ENCODE measurements around the gene ATP13A3.
A peak's percentile ranks its signal among the peaks of the same experiment; 100 is the strongest.
"Not testable (repeated sequence)": the region's sequence is repeated elsewhere in the genome, so short reads cannot be mapped to it uniquely, and the experiment has no call there.

ATP13A3 gene

DNA sequence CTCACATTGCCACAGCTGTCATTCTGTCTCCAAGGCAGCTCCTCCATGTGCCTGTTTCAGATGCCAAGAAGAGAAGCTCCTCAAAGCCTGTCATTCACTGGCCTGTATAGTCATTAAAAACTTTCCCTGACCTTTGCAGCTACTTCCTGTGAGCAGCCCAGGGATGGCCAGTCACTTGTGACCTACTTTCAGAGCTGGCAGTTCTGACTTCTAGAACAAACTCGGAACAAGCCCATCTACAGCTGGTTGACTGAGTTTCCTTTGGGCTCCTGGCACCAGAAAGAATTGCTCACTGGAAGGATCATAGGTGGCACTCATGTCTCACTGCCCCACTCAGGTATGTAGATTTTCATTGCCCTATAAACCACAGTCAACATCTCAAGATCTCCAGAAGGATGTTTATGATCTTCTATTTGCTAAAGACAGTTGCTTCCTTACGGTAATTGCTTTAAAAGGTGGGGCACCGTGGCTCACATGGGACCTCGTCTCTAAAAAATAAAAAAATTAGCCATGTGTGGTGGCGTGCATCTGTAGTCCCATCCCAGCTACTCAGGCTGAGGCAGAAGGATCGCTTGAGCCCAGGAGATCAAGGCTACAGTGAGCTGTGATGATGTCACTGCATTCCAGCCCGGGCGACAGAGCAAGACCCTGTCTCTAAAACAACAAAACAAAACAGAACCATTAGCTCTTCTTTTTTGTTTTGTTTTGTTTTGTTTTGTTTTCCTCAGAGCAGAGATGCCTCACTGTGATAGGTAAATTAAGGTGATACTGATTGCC is 11.2 kb upstream of the ATP13A3 start:
- no peak for DNase-seq

- DNase-seq: no peak
These were observed 9.6 kb upstream of the ATP13A3 start for GRCh38 chr3:194496217-194496919.

DNA sequence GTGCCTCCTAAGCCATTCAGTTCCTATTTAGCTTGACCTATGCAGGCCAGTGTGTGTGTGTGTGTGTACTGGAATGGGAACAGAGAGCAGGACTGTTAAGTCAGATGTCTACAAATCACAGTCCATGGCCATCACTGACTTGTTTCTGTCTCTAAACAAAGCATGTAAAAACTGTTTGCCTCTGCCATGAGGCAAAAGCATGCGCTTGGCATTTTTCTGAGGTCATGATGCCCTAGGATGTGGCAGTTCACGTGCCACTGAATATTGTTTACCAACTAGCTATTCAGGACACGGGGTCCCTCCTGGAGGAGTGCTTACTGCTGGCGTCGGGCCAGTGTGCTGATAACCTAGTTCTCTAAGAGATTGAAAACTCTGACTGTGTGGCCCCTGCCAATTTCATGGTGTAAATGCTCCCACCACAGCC is 8.2 kb upstream of the ATP13A3 start:
- no peak for DNase-seq

GRCh38 chr3:194493995-194494927 is 7.5 kb upstream of the ATP13A3 start:
- peak; percentile 76 for DNase-seq

- DNase-seq: no peak
These were observed 5.2 kb upstream of the ATP13A3 start for GRCh38 chr3:194492001-194492400.

DNA sequence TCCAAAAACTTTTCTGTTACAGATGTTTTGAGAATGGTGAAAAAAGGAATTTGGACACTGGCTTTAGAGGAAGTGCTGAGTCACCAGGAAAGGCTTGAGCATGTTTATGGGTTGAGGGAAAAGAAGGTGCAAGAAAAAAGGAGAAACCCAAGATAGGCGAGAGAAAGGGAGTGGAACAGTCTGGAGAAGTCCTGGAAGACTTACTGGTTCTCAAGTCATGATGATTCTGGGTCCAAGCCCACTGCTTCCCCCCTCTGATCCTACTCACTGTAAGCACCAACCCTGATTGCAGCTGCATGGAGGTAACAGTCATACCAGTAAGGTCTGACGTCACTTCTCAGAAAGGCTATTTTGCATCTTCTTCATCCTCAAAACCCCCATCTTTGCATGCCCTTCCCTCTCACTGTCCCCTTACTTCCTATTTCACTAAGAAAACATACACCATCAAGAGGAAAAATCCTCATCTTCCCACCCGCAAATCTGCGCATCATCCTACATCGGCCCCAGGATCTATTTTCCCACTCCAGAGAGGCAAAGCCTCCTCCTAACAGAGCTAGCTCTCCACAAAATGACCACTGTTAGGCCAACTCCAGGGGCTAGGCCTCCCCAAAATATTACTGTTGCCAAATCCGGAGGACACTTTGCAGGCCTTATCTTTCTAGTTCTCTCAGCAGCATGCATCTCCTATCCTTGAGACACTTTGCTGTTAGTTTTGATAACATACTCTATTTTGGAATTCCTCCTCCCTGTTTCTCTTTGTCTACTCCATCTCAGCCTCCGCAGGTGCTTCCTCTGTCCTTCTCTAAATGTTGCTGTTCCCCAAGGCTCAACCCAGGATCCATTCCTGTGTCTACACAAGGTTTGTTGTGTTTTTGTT is 3.2 kb upstream of the ATP13A3 start:
- peak; percentile 49 for DNase-seq

DNA sequence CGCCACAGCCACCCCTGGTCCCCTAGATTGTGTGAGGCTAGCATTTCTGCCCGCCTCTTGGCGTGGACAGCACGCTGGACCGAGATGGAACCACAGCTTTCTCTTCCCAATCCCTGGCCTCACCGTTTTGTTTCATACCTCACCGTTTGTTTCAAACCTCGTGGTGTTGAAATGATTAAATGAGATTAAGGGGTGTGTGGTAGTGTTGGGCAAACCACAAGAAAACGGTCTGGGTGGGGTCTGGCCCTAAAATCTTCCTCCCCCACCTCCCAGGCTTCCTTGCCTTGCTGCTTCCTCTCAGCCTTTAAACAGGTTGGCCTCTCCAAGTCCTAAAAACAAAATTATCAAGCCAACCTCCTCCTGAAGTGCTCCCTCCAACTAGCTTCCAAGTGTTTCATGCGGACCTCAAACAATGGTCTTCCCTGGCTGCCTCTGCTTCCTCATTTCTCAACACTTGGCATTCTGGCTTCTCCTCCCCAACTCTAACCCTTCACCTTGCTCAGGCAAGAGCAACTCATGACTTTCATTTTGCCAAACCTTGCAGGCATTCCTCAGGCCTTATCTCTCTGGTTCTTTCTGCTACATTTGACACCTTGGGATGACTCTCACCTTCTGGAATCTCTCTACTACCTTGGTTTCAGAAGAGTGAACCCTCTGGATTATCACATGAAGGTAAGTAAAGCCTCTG is 1.4 kb upstream of the ATP13A3 start:
- DNase-seq: peak; percentile 97

DNA sequence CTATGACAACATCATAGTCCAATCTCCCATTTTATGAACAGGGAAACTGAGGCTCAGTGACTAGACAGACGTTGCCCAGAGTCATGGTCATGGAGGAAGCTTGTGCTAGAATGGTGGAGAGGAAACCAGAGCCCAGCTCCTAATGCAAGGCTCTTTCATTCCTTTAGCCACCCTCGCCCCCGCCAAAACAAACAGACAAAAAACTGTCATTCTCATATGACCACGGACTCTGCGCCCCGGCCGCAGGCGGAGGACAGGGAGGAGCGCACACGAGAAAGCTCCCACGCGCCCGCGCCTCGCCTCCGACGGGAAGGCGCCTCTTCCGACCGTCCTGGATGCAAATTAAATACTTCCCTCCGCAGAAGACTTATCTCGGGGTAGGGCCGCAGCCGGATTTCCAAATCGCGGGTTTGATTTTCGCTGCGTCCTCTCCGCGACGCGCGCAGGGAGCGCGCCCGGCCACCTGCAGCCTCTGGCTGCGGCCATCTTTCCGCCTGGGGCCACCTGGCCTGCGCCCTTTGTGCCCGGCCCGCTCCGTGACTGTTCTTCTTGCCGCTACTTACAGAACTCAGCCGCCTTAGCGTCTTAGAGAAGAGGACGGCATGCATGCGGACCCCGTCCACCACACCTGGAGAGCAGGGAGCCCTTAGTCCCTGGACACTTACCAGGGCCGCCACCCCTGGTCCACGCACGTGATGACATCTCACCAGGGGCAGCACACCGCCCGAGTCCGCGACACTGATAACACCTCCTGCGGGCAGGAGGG is 670 bp upstream of the ATP13A3 start:
- DNase-seq: peak; percentile 62

DNA sequence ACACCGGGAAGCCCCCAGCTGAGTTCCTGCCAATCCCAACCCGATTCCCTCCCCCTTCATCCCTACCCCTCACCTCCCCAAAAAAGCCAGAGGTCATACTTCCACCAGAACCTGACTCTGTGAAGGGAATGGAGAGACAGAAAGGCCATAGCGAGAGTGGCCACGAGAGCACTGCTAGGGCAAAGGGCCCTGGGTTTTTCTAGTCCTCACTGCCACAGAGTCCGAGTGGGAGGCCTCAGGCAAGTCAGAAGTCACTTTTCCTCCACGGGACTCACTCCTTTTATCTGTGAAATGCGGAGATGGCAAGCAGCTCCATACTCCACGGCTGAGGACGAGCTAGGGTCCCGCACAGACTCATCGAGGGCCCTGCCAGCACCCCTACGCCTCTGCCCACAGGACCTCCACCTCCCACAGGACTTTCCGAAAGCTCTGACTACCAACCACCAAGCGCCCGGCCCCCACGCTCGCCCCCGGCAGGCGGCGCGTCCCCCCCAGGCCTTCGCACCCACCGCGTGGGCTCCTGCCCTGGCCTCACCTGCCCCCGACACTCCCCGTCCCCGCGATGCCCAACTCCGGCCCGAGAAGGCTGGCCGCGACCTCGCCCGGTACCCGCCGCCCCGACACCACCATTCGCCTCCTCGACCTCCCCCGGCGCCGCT is 792 bp downstream of the ATP13A3 start:
- peak; percentile 32 for DNase-seq

DNA sequence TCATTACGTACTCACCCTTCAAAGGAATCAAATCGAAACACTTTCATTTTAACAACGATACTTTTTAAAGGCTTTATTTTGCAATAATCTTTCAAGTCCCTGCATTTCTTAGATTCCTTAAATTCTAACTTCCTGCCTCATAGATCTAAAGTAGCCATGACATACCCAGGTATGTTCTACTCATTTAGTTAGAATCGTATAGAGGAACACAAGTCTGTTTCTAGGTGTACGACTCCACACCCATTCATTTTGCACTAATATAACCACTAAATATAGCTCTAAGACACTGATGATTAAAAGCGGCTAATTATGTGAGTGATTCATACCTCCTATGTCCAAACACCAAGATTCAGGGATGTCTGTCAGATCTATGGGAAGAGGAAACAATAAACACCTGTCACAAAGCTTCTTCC is 1.3 kb downstream of the ATP13A3 start:
- peak; percentile 17 for DNase-seq

- DNase-seq: no peak
These were observed 2.2 kb downstream of the ATP13A3 start for GRCh38 chr3:194484614-194485013.

- no peak for DNase-seq
These were observed 3.0 kb downstream of the ATP13A3 start for GRCh38 chr3:194483850-194484249.

GRCh38 chr3:194482830-194483229 is 4.0 kb downstream of the ATP13A3 start:
- DNase-seq: not testable (repeated sequence)

DNA sequence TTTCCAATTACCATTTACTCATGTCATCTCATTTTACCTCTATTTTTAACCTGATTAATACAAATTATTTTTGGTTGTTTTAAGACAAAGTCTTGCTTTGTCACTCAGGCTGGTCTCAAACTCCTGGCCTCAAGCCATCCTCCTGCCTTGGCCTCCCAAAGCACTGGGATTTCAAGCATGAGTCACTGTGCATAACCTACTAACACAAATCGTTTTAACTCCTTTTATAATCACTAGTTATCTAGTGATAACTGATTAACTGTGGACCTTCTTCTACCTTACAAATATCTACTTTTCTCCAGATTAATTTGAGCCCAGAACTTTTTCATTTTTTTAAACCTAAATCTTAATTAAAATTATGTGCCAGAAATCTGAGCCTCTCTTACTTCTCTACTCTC is 4.6 kb downstream of the ATP13A3 start:
- peak; percentile 25 for DNase-seq

DNA sequence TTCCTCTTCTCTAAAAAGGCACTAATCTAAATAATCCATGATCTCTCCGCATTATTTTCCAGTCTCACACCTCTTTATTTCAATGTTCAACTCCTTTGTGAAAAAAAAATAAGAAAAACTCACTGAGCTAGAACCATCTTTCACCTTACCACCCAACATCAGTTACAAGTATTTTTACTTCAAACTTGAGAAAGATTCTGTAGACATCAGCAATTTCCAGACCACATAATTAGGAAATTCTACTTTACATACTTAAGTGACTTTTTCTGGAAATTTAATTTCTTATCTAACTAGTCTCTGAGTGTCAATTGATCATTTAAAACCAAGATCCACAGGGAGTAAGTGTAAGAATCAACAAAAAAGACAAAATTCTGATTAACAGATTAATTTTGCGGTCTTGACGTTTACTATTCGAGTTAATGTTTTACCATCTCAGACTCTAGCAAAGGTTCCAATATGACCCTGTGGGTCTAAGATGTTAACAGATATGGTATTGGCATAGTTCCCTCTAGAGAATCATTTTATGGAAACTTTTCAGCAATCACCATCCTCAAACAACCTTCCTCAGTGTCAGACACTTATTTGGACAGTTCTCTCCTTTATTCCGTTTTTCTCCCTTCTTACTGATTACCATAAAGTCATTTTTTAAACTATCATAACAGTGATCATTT is 5.1 kb downstream of the ATP13A3 start:
- DNase-seq: no peak

DNA sequence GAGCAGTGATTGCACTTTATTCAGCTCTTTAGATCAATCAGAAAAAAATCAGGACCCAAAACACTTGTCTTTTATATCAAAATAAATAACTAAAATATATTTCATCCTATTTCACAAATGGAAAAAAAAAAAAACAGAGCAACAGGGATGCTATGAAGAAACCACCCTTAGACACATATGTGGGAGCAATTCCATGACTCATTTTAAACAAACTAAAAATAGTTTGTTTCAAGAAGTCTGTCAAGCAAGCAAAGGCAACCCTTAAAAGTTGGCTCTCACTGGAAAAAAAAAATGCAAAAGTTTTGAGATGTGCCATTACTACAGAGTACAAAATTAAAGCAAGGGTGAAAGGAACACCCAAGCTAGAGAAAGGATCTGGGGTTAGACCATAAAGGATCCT is 5.7 kb downstream of the ATP13A3 start:
- peak; percentile 60 for DNase-seq

DNA sequence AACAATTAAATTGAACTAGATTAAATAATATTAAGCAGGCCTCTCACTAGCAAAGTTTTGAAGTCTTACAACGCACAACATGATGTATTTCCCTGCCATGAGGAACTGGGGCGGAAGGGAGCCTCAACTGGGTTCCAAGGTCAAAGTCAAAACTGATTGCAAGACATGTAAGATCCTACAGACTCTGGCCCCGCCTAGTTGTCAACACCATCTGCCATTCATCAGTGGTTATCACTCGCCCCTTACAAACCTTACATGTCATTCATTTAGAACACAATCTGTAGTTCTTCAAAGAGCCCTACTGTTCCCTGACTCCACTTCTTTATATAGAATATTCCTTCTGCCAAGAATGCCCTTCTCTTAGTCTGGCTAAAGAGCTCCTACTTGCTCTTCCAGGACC is 10.0 kb downstream of the ATP13A3 start:
- DNase-seq: no peak

DNA sequence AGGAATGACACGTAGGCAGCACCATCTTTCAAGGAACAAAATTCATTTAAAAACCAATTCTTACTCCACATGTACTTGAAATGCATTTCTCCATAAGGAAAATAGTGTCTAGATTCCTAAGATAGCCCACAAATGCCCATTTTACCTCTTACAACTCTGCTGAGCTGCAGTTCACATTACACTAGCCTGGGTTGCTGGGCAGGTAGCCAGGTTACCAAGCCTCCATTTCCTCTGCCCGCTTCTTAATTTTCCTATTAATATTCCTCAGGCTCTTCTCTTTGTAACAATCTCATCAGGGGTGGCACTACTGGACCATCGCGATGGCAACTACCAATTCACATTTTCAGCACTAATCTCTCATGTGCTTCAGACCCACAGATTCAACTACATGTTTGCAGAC is 10.8 kb downstream of the ATP13A3 start:
- DNase-seq: peak; percentile 35

DNA sequence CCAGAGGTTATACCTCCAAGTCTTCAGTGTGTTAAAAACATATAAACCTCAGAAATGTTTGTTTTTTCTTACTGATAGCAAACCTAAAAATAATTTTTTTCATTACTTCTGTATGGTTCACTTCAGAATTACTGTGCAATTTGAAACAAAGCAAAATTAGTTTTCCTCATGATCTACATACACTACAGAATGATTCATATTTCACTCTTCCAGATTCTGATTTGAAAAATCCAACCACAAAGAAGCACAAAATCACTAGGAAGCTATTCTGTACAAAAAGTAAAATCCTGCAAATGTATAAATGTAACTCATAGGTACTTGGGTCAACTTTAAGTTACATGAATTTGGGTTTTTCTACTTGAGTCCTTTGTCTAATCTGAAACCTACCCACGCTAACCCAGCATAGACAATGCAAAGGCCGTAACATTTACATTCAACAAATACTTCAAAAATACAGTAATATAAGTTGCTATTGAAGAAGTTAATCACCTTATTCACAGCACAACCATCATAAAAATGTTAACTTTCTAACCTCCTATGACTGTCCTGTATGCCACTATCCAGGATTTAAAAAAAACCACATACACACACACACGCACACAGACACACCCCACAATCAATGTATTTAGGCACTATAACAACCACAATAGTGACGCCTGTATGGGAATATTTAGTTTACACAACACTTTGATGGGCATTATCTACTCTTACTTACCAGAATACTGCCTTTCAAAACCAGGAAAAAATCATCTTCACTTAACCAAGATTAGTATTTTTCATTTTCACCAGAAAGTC is 11.5 kb downstream of the ATP13A3 start:
- DNase-seq: no peak
